HL-60 (cell line): ENCODE data around the gene HPD.

ENCODE experiments used
- DNase-seq, 2 experiments: peaks; one replicate each; pipeline ENCODE4 v3.0.0-alpha.2; 2010 to 2020; ENCODE audit warnings: low read depth in 1 of 2, low spot score in 1 of 2
- H3K27ac ChIP-seq: fragments of 250-450 bp; sonication (Bioruptor Pico); replicated peaks from 2 replicates; pipeline ENCODE4 v1.5.1; 2020; ENCODE audit warnings: mild to moderate bottlenecking, moderate library complexity
- H3K27me3 ChIP-seq: fragments of 250-450 bp; sonication (Bioruptor Pico); 2 replicates; pipeline ENCODE4 v1.5.1; 2021; ENCODE audit warnings: mild to moderate bottlenecking, moderate library complexity; ENCODE audit not compliant: insufficient read depth, poor library complexity, severe bottlenecking
- H3K4me3 ChIP-seq: replicated peaks from 2 replicates; pipeline ENCODE4 v1.5.1; 2011; ENCODE audit warnings: mild to moderate bottlenecking, control low read depth, low read length; ENCODE audit not compliant: insufficient read depth
- GABPA ChIP-seq: IDR thresholded peaks from 2 replicates; pipeline ENCODE4 v1.6.1; 2012; ENCODE audit warnings: low read depth
- POLR2AphosphoS5 ChIP-seq: IDR thresholded peaks from 2 replicates; pipeline ENCODE4 v1.6.1; 2012; ENCODE audit warnings: low read depth
- SPI1 ChIP-seq: IDR thresholded peaks from 2 replicates; pipeline ENCODE4 v1.6.1; 2012; ENCODE audit warnings: low read depth, mild to moderate bottlenecking, borderline replicate concordance
- TF ChIP-seq, protein P1 (sequence below): IDR thresholded peaks from 2 replicates; pipeline ENCODE4 v1.6.1; 2012; ENCODE audit warnings: low read depth; ENCODE audit not compliant: insufficient replicate concordance
- TF ChIP-seq, protein P2 (sequence below): IDR thresholded peaks from one replicate; pipeline ENCODE4 v1.5.1; 2011; ENCODE audit warnings: low read length, control low read depth, inconsistent platforms; ENCODE audit not compliant: insufficient read depth

HPD gene

DNA sequence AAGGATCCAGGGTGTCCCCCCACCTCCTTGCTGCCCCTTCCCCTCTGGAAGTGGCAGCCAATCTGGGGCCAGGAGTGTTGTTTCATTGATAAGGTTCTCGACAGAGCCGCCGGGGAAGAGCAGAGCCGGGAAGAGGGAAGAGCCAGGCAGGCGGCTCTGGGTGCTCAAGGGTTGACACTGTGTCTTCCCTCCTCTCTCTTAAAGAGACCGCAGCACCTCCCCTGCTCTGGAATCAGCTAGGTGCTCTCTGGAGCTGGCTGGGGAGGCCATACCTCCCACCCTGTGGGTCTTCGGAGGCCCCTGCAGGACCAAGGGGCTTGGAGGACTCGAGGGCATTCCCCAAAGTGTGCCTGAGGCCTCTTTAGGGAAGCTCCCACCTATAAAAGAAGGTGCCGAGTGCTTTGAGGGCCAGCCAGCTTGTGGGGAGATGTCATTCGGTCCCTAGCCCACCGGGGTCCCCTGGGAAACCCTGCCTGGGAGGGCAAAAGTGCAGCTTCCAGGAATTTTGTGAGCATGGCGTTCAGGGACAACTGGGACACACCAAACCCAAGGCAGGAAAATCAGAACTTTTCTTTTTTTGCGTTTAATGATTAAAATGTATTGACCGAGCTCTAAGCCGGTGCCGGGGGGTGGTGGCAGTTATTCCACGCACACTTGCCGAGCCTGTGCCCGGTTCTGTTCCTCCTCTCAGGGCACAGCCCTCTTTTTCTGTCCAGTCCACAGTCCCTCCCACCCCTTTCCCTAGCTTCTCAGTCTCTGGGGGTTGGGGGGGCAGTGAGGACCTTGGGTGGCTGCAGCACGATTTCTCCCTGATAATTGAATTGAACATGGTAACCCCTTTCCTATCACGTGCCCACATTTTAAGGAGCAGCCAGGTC is 51.9 kb downstream of the HPD start:
- DNase-seq: peak in 1 of 2 experiments; percentile 15
- H3K27ac ChIP-seq: peak overlapping the region; percentile 91

DNA sequence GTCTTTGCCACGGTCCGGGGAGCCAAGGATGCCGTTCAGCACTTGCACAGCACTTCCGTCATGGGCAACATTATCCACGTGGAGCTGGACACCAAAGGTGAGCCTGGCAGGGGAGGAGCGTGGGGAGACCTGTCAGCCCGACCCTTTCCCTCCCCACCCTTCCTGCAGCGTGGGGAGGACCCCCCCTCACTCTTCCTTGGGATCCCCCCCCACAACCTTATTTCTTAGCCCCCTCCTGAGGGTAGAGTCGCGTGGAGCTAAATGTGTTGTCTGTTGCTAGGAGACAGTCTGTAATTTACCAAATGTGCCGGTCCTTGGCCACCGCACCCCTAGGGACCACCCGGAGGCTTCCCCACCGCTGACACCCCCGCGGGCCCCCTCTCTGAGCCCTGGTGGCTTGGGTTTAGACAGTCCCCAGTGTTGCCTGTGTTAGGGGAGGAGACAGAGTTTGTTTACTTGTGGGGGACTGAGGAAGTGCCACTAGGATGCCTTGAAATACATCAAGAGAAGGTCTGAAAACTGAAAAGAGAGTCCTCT is 52.6 kb downstream of the HPD start:
- peak in 1 of 2 experiments; percentile 26 for DNase-seq
- peak overlapping the region; percentile 91 for H3K27ac ChIP-seq
- H3K27me3 ChIP-seq: no peaks in the 10 kb centered on the region
- H3K4me3 ChIP-seq: peak overlapping the region; percentile 82
- no peak; the same call in 1 of the 2 replicates for TF ChIP-seq POLR2AphosphoS5
- TF ChIP-seq, protein P1, sequence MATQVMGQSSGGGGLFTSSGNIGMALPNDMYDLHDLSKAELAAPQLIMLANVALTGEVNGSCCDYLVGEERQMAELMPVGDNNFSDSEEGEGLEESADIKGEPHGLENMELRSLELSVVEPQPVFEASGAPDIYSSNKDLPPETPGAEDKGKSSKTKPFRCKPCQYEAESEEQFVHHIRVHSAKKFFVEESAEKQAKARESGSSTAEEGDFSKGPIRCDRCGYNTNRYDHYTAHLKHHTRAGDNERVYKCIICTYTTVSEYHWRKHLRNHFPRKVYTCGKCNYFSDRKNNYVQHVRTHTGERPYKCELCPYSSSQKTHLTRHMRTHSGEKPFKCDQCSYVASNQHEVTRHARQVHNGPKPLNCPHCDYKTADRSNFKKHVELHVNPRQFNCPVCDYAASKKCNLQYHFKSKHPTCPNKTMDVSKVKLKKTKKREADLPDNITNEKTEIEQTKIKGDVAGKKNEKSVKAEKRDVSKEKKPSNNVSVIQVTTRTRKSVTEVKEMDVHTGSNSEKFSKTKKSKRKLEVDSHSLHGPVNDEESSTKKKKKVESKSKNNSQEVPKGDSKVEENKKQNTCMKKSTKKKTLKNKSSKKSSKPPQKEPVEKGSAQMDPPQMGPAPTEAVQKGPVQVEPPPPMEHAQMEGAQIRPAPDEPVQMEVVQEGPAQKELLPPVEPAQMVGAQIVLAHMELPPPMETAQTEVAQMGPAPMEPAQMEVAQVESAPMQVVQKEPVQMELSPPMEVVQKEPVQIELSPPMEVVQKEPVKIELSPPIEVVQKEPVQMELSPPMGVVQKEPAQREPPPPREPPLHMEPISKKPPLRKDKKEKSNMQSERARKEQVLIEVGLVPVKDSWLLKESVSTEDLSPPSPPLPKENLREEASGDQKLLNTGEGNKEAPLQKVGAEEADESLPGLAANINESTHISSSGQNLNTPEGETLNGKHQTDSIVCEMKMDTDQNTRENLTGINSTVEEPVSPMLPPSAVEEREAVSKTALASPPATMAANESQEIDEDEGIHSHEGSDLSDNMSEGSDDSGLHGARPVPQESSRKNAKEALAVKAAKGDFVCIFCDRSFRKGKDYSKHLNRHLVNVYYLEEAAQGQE: no peak
- TF ChIP-seq, protein P2, sequence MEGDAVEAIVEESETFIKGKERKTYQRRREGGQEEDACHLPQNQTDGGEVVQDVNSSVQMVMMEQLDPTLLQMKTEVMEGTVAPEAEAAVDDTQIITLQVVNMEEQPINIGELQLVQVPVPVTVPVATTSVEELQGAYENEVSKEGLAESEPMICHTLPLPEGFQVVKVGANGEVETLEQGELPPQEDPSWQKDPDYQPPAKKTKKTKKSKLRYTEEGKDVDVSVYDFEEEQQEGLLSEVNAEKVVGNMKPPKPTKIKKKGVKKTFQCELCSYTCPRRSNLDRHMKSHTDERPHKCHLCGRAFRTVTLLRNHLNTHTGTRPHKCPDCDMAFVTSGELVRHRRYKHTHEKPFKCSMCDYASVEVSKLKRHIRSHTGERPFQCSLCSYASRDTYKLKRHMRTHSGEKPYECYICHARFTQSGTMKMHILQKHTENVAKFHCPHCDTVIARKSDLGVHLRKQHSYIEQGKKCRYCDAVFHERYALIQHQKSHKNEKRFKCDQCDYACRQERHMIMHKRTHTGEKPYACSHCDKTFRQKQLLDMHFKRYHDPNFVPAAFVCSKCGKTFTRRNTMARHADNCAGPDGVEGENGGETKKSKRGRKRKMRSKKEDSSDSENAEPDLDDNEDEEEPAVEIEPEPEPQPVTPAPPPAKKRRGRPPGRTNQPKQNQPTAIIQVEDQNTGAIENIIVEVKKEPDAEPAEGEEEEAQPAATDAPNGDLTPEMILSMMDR: no peak
- TF ChIP-seq SPI1: peak; percentile 73

More for the DNA sequence above, 51.9 kb downstream of the HPD start:
- Histone ChIP-seq H3K27me3 (no peaks in the 10 kb centered on the region), H3K4me3 (peak overlapping the region; percentile 82)
- TF ChIP-seq SPI1 (no peak), GABPA (no peak), POLR2AphosphoS5 (no peak)
- TF ChIP-seq, protein P2: no peak
- TF ChIP-seq, protein P1: no peak

DNA sequence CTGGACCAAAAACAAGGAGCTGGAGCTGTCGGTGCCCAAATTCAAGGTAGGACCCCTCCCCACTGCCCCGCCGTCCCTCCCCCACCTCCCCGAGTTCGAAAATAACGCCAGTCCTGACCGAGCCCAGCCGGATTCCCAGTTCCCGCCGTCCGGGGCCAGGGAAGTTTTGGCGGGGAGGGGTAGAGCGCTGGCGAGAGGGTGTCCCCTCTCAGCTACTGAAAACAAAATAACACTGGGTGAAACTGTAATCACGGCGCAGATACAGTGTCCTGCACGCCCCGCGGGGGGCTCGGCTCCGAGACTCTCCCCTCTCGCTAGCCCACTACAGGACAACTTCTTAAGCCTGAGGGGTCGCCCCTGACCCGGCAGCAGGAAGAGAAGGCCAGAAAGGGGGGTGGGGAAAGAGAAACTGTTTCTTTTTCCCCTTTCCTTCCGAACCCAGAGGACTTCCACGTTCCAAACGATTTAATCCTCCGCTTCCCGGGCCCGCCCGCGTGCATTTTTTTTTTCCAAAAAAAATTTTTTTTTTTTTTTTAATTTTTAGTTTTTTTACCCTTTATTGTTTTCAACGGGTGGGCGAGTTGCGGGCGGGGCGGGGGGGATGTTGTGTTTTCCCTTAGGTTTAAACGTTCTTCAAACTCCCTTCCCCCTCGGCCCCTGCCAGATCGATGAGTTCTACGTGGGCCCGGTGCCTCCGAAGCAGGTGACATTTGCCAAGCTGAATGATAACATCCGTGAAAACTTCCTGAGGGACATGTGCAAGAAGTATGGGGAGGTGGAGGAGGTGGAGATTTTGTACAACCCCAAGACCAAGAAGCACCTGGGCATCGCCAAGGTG is 53.3 kb downstream of the HPD start:
- peak in 1 of 2 experiments; percentile 13 for DNase-seq
- peak overlapping the region; percentile 82 for H3K4me3 ChIP-seq
- no peaks in the 10 kb centered on the region for H3K27me3 ChIP-seq
- TF ChIP-seq GABPA (no peak), SPI1 (no peak), POLR2AphosphoS5 (no peak)
- TF ChIP-seq, protein P1: no peak
- TF ChIP-seq, protein P2: no peak
- H3K27ac ChIP-seq: peak overlapping the region; percentile 91
